Measurements from ENCODE around the gene RNASE1.
"Not testable (repeated sequence)": the region's sequence is repeated elsewhere in the genome, so short reads cannot be mapped to it uniquely, and the experiment has no call there.

The RNASE1 gene

GRCh38 chr14:20802341-20803084, at the start of gene RNASE1:
RNASE1 (minus strand) TSS chr14:20802844; CDS start chr14:20802068, 776 bp downstream.
- DNase-seq (ENCODE audit: low spot score) = no peak

DNA sequence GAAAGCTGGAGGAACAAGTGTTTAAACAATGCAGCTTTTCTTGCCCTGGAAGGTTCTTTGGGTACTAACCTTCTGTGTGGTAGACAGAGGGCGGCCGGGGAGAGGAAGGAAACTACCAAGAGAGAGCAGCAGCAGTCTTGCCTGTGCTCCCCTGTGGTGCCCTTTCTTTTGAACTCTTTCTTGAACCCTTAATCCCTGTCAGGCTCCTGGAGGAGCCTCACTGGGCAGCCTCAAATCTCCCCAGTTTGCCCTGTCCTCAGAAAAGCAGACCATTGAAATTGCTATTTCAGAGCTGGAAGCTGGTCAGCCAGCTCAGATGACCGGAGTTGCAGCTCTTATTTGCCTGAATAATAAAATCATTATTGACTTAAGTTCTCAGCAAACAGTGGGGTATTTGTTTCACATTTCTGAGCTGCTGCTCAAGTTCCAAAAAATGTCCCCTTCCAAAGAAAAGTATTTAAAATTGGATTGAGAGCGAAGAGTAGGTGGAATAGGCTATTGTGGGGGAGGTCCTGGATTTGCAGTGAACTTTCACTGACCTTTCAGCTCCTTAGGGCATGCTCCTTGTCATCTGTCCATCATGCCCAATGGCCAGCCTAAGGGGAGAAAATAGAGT, 46.4 kb upstream of the RNASE1 start:
- DNase-seq (ENCODE audit: low spot score) = no peak

GRCh38 chr14:20848316-20848954, 45.8 kb upstream of the RNASE1 start:
- no peak for DNase-seq (ENCODE audit: low spot score)

DNA sequence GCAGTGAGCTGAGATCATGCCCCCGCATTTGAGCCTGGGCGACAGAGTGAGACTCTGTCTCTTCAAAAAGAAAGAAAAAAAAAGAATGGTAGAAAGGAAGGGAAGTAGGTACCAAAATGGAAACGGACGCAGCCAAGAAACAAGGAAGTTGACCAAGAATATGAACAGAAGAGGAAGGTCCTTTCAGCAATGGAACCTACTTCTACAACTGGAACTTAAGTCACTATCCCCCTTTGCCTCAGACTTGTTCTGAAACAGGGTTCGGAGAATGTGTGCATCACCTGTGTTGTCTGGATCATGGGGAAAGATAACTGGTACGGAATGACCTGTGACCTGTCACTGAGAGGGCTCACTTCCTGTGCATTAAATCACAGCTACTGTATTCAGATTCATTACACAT, 43.9 kb upstream of the RNASE1 start:
- no peak for DNase-seq (ENCODE audit: low spot score)

GRCh38 chr14:20841096-20841495, 38.5 kb upstream of the RNASE1 start:
- no peak for DNase-seq (ENCODE audit: low spot score)

DNA sequence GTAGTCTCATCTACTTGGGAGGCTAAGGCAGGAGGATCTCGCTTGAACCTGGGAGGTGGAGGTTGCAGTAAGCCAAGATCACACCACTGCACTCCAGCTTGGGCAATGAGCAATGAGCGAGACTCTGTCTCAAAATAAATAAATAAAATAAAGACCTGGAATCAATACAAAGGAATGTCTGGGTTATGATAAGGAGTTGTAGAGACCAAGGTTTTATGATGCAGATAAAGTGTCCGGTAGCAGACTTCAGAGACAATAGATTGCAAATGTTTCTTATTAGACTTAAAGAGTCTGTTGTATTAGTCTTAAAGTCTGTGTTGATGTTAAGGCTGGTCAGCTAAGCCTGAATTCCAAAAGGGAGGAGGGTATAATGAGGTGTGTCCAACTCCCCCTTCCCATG, 35.2 kb upstream of the RNASE1 start:
- DNase-seq (ENCODE audit: low spot score) = no peak

DNA sequence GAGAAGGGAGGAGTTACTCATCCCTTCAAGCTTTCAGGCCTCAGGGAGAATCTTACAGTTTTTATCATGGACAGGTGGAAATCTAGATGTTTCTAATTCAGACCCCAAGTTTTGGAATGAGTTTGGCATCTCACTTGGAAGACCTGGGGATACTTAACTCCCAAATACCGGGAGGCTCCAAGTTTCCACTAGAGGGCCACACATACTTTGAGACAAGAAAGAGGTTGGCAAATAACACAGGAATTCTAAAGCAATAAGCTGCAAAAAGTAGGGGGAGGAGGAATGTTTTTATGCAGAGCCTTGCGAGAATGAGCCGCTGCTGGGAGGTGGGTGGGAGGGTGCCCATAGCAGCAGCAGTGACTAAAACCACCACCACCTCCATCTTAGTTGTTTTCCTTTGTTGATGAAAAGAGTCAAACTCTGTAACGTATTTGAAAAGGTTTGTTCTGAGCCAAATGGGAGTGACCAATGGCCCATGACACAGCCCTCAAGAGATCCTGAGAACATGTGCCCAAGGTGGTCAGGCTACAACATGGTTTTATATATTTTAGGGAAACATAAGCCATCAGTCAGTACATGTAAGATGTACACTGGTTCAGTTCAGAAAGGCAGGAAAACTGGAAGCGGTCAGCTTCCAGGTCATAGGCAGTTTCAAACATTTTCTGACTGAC, 34.2 kb upstream of the RNASE1 start:
- DNase-seq (ENCODE audit: low spot score) = no peak

DNA sequence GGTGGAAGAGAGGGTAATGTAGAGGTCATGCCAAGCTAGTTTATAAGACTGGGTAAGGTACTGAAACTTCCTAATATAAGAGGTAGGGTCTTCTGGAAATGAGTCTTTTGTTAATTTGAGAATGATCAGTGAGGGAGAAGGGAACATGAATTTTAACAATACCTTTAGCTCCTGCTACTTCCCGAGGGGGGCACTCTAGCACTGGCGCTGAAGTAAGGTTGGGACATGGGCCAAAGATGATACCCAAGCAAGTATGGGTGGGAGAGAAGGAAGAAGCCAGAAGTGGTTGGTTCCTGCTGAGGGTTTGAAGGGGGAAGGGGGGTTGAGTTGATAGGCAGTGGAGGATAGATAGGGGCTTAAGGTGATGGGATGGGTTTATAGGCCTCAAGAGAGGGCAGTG, 32.3 kb upstream of the RNASE1 start:
- DNase-seq (ENCODE audit: low spot score) = no peak

GRCh38 chr14:20830831-20831230, 28.2 kb upstream of the RNASE1 start:
- DNase-seq (ENCODE audit: low spot score) = no peak

DNA sequence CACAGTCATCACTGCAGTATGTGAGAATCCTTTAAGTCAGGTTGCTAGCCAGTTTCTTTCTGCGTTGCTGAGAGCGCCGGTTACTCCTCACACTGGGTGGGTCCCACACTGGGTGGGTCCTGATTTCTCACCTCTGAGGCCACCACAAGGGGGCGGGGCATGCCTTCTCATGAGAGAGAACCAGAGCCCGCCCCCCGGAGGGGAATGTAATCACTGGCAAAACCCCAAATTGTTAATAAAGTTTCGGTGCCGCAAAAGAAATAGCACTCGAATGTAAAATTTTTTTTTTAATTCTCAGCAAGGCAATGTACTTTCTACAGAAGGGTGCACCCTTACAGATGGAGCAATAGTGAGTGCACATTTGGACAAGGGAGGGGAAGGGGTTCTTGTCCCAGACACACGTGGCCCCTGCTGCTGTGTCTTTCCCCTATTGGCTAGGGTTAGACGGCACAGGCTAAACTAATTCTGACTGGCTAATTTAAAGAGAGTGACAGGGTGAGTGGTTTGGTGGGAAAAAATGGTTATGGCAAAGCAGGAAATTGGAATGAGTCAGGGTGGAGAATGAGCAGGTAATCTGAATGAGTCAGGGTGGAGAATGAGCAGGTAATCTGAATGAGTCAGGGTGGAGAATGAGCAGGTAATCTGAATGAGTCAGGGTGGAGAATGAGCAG, 25.5 kb upstream of the RNASE1 start:
- not testable (repeated sequence) for DNase-seq (ENCODE audit: low spot score)

GRCh38 chr14:20827326-20827725, 24.7 kb upstream of the RNASE1 start:
- no peak for DNase-seq (ENCODE audit: low spot score)

DNA sequence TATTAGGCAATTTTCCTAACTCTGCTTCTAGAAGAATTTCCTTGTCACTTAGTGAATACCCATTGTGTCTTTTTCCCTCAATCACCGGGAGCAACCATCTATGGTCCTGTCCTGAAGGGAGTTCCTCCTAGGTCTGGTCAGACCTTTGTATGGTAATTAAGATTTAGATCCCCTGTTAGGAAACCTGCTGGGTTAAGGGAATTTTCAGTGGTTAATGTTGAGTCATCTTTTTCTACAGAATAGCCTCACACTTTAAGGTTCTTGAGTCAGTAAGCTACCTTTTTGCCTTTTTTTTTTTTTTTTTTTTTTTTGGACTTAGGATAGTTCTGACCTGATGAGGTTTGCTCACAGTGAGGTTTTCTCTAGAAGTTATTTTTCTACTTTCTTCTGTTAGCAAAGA, 24.0 kb upstream of the RNASE1 start:
- not testable (repeated sequence) for DNase-seq (ENCODE audit: low spot score)

DNA sequence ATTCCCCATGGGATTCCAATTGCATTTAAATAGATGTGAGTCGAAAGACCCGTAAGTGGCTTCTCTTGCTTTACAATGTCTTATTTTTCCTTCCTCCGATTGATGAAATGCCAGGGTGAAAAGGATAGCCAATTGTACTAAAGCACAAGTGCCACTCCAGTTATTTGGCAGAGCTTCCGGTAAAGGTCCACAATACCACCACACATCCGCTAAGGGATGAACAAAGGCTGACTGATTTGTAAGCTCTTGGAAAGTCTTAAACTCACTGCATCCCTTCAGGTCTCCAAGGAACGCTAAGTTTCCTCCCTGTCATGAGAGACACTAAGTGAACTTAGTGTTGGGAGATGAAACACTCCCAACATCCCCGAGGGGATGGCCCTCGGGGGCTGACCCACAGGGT, 21.2 kb upstream of the RNASE1 start:
- no peak for DNase-seq (ENCODE audit: low spot score)

- DNase-seq (ENCODE audit: low spot score) = not testable (repeated sequence)
These were observed 19.0 kb upstream of the RNASE1 start for GRCh38 chr14:20821521-20822108.

DNA sequence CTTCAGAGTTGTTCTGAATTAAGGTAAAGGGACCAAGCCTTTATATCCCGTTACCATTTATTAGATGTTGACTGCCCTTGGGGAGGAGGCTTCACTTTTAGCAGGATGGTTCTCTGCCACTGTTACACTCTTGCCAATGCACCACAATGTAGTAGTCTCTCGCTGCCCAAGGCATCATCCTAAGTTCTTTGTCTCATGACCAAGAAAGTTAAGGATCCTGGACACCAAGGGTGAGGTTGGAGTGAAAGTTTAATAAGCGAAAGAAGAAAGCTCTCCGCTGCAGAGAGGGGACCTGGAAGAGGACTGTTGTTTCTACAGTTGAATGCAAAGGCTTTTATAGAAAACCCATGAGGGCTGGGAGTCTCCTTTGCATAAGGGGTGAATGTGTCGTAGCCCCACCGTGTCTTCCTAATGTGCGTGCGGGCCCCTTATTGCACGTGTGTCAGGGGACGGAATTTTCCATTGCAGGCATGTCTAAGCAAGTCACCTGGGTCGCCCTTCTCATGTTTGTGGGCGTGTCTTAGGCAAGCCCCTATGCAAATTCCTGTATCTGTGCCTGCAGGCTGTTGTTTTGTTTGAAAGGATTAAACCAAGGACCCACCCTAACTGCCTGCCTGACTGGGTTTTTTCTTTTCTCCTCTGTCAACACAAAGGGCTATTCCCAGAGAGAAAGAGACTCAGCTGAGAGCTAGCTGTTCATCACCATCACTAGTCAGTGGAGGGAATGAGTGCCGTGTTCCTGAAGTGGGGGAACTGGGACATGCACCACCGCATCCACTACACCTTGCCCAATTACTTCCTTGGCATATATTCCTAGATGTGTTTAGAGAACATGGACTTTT, 17.6 kb upstream of the RNASE1 start:
- DNase-seq (ENCODE audit: low spot score) = no peak

GRCh38 chr14:20818861-20819260, 16.2 kb upstream of the RNASE1 start:
- DNase-seq (ENCODE audit: low spot score) = no peak

DNA sequence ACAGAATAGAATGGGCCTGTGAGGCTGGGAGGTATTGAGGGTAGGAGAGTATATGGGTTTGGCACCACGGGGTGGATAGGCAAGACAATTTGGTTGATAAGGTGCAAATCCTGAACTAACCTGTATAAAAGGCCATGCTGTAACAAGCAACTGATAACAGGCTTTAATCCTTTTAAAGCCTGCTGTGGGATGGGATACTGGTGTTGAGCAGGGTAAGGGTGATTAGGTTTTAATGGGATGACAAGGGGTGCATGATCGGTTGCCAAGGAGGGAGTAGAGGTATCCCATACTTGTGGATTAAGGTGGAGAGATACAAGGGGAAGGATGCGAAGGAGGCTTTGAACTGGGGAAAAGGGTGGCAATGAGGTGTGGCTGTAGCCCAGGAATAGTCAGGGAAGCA, 13.3 kb upstream of the RNASE1 start:
- DNase-seq (ENCODE audit: low spot score) = not testable (repeated sequence)

DNA sequence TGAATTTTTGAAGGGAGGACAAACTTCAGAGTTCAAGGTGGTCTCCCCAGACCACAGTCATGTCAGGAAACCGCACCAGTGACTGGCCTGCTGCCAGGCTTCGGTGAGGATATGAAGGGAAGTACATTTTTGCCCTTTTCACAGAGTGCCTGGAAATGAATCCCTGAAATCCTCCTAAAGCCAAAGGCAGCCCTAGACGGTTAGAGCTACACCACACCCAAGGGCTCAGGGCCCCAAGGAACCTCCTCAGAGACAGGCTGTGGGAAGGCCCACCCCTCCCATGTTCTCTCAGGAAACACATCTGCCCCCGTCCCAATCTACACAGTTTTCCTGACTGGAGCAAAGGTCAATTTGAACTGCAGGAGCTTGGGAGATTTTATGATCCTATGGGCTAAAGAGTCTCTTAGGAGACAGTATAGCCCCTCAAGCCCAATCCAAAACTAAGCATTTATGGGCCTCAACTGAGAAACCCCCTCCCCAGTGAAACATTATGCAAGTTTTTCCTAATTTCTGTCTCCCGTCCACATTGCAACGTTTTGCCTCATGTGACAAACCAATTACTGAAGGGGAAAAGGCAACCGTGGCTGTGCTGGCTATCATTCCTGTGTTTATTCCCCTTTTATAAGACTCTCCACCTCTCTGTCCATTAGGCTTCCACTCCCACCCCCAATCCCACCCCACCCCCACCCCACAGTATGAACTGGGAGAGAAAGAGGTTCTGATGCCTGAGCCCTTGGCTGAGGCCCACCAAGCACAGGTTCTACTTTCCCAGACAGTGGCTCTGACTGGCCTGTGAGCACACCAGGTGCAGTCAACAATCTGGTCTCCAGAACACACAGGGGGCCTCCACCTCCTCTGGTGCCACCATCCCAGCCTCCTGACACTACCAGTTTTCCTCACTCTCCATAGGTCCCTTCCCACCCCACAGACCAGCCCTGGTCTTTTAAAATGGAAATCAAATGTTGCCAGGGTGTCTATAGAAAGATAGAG, 9.6 kb upstream of the RNASE1 start:
- DNase-seq (ENCODE audit: low spot score) = no peak

GRCh38 chr14:20809917-20810316, 7.3 kb upstream of the RNASE1 start:
- no peak for DNase-seq (ENCODE audit: low spot score)

GRCh38 chr14:20808162-20808483, 5.5 kb upstream of the RNASE1 start:
- DNase-seq (ENCODE audit: low spot score) = no peak

All from CD4-positive, alpha-beta T cell treated with Interleukin-6 at 100 ng/mL for 8 hours (primary cell).